ENCODE data around the gene MPZL1. TPM values are rescaled to one million over a fixed set of nuclear protein-coding genes. Genes with fewer than 3 reads are reported as not detected.

The MPZL1 gene
- total RNA-seq, 4 donors from 2014 or later, result 37.1 to 52.3 (median 39.9) TPM

DNA sequence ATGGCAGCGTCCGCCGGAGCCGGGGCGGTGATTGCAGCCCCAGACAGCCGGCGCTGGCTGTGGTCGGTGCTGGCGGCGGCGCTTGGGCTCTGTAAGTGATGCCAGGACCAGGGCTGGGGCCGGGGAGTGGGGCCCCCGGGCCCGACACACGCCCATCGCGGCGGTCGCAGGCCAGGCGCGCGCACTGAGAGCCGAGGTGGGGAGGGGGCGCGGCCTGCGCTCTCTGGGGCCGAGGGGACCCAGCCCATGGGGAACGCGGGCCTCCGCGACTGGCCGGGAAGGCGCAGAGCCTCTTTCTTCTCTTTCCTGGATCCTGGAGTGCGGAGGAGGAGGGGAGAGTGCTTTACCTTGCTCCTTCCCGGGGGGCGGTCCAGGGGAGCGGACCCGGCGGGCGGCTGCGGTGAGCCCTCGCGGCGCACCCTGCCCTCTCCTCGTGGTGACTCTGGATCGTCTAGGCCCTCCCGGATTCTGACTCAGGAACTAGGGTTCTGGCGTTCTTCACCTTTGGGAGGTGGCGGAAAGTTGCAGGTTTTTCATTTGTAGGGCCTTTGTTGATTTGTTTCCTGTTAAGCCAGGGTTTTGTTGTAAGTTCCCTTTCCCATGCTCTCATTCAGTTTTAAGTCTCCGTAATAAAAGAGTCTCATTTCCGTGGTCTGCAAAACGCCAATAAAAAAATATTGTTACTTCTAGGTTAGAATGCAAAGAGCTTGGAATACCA lies 529 bp downstream of the MPZL1 start:
- TF ChIP-seq POLR2A (IDR thresholded peaks at IDR 0.05), result no peak
- peak in 1 of 2 donors; percentile 6 for TF ChIP-seq CTCF (IDR thresholded peaks at IDR 0.05)
- 1% methylated on average over 19 of the region's 52 CpGs for WGBS
- no peaks in the 10 kb centered on the region for H3K36me3 ChIP-seq
- H3K9me3 ChIP-seq, result no peaks in the 10 kb centered on the region
- H3K4me3 ChIP-seq, result peak overlapping the region; percentile 94
- DNase-seq (ENCODE audit: low spot score in 2 of 2), result peak in 1 of 2 donors; percentile 74
- H3K27me3 ChIP-seq, result no peaks in the 10 kb centered on the region
- peaks cover 45% of the 10 kb centered on the region for H3K4me1 ChIP-seq
- H3K27ac ChIP-seq, result peak overlapping the region; percentile 90

GRCh38 chr1:167722870-167723251 lies 1.1 kb downstream of the MPZL1 start:
- no peak for DNase-seq (ENCODE audit: low spot score in 2 of 2)
- H3K36me3 ChIP-seq, result no peaks in the 10 kb centered on the region
- 11% methylated on average over 4 of the region's 4 CpGs for WGBS
- no peak for TF ChIP-seq POLR2AphosphoS5 (IDR thresholded peaks at IDR 0.05)
- no peak for TF ChIP-seq POLR2A (IDR thresholded peaks at IDR 0.05)
- TF ChIP-seq EP300 (IDR thresholded peaks at IDR 0.05), result no peak
- TF ChIP-seq CTCF (IDR thresholded peaks at IDR 0.05), result no peak
- H3K27ac ChIP-seq, result peak overlapping the region; percentile 90
- H3K27me3 ChIP-seq, result no peaks in the 10 kb centered on the region
- H3K4me3 ChIP-seq, result peak overlapping the region; percentile 94
- no peaks in the 10 kb centered on the region for H3K9me3 ChIP-seq
- H3K4me1 ChIP-seq, result peaks cover 45% of the 10 kb centered on the region

DNA sequence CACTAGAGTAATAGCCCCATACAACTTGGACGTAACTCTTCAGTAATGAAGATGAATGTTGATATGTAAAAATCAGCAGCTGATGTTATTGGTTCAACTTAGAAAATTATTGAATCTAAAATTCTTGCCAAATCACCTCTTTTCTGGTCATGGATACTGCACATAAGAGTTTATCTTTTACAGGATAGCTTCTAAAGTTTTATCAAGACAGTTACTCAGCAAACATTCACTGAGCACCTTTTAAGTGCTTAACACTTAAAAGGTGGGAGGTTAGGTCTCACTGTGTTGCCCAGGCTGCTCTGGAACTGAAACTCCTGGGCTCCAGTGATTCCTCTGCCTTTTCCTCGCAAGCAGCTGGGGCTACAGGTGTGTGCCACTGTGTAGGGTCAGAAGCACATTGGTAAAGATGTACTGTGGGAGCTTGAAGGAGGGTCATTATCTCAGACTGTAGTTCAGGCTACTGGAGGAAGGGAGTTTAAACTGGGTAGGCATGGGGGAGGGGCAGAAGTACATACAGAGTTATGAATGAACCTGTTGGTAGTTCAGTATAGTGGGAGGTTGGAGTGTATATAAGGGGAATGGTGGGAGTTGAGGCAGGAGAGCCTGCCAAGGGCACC lies 2.0 kb downstream of the MPZL1 start:
- TF ChIP-seq POLR2A (IDR thresholded peaks at IDR 0.05), result no peak
- Histone ChIP-seq H3K27ac (no peak overlapping the region), H3K27me3 (no peaks in the 10 kb centered on the region), H3K4me1 (peaks cover 45% of the 10 kb centered on the region), H3K36me3 (no peaks in the 10 kb centered on the region), H3K9me3 (no peaks in the 10 kb centered on the region), H3K4me3 (peak overlapping the region; percentile 94)
- WGBS, result 74% methylated on average over 2 of the region's 2 CpGs
- DNase-seq (ENCODE audit: low spot score in 2 of 2), result no peak

DNA sequence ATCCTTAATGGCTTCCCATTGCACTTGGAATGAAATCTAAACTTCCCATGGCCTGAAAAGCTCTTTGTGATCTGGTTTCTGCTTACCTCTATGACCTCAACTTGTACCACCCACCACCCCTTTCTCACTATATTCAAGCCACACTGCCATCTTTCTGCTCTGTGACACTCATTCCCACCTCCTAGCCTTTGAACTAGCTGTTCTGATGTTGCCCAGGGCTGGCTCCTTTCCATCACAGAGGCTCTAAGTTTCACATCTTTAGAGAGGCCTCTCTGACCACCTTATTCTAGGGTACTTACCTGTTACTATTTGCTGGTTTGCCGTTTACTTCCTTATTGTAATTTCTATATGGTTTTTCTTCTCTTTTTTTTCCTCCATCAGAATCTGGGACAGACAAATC lies 4.2 kb downstream of the MPZL1 start:
- Histone ChIP-seq H3K9me3 (no peaks in the 10 kb centered on the region), H3K27me3 (no peaks in the 10 kb centered on the region), H3K4me1 (peaks cover 41% of the 10 kb centered on the region), H3K36me3 (peaks cover 6% of the 10 kb centered on the region), H3K27ac (no peak overlapping the region), H3K4me3 (no peak overlapping the region)
- no peak for DNase-seq (ENCODE audit: low spot score in 2 of 2)
- 53% methylated on average over 1 of the region's 1 CpG for WGBS
- no peak for TF ChIP-seq POLR2AphosphoS5 (IDR thresholded peaks at IDR 0.05)
- TF ChIP-seq EP300 (IDR thresholded peaks at IDR 0.05), result no peak
- no peak for TF ChIP-seq POLR2A (IDR thresholded peaks at IDR 0.05)
- no peak for TF ChIP-seq CTCF (IDR thresholded peaks at IDR 0.05)

GRCh38 chr1:167728818-167729410 lies 7.1 kb downstream of the MPZL1 start:
- Histone ChIP-seq H3K27ac (no peak overlapping the region), H3K27me3 (no peaks in the 10 kb centered on the region), H3K36me3 (peaks cover 6% of the 10 kb centered on the region), H3K9me3 (no peaks in the 10 kb centered on the region), H3K4me3 (no peak overlapping the region), H3K4me1 (peaks cover 24% of the 10 kb centered on the region)
- TF ChIP-seq POLR2AphosphoS5 (IDR thresholded peaks at IDR 0.05) (no peak), CTCF (IDR thresholded peaks at IDR 0.05) (no peak), EP300 (IDR thresholded peaks at IDR 0.05) (no peak), POLR2A (IDR thresholded peaks at IDR 0.05) (no peak)
- 93% methylated on average over 8 of the region's 8 CpGs for WGBS
- no peak for DNase-seq (ENCODE audit: low spot score in 2 of 2)
